NCI-H226 (cell line): Measurements from ENCODE around the gene CUX1.
"Not testable (repeated sequence)": the region's sequence is repeated elsewhere in the genome, so short reads cannot be mapped to it uniquely, and the experiment has no call there.

Source experiments
- DNase-seq: peaks from one replicate; pipeline ENCODE4 v3.0.0-alpha.2; 2015

CUX1 gene

DNA sequence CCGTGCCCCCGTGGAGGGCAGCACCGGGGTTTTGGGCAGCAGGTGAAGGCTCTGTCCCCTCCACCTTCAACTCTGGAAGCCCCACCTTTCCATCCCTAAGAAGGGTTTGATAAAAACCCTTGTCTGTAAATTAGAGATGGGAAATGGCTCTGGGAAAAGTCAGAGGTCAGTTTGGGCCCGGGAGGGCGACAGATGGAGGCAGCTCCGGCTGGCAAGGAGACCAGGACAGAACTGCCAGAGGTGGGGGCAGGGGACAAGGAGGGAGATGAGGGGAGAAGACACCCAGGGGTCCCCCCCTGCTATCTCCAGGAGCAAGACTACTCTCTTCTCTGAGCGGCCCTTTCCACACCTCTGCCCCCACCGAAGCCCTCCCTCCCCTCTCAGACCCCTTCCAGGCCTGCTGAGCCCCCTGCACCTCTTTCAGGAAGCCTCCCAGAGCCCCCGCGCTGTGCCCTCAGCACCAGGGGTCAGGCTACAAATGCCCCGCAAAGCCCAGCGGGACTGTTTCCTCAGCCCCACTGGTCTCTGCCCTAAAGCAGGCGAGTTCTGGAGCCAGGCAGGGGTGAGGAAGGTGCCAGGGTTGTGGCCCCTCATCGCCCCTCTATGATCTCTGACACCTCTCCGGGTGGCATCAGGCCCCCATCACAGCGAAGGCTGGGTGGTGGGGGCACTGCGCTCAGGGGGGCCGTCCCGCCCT is 468.3 kb downstream of the CUX1 start:
- DNase-seq, result no peak

DNA sequence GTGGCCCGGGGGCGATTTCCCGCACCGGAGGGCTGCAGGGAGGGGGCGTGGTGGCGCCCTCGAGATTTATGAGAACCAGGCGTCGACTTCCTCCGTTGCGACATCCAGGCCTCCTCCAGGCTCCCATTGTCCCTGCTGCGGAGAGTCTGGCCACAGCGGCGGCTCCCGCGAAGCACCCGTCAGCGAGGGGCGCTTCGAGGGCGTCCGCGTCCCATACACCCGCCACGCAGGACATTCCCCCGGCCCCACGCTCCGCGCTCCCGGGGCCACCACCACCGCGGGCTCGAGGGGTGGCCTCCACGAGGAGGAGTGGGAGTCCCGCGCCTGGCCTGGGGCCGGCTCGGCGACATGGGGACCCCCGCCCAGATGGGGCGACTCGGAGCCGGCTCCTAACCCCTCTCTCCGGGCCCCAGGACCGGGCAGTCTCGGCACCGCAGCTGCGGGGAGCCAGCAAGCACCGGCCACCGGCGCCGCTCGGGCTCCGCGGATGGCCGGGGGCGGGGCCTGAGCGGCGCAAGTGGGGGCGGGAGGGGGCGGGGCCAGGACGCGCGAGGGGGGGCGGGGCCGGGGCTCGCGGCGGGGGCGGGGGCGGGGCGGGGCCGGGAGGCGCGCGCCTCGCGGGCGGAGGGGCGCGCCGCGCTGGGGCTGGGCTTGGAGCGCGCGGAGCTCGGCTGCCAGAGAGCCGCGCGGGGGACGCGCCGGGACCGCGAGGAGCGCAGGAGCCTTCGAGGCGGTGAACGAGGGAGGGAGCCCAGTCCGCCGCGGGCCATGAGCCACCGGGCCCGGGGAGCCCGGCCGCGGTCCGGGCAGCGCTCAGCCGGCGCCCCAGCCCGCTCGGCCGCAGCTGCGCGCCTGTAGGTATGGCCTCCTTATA is 469.0 kb downstream of the CUX1 start, which contains the start of gene SH2B2:
TSS of gene SH2B2 (plus strand) at position 632 of the 874 bp plus-strand sequence. CDS start 13,683 bp downstream, outside the sequence.
- peak; percentile 65 for DNase-seq

GRCh38 chr7:102287111-102287980 is 469.9 kb downstream of the CUX1 start:
- peak; percentile 35 for DNase-seq

DNA sequence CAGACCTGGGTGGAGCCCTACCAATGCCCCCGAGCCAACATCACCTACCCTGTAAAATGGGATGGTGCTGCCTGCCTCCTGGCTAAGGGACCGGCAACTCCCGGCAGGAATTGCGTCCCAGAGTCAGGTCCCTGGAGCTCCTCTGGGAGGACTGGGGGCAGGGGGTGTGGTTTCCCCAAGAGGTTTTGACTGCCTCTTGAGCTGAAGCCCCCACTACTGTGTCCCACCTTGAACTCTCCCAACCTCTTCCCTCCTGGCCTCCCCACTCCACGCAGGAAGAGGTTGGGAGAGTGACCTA is 470.5 kb downstream of the CUX1 start:
- no peak for DNase-seq

DNA sequence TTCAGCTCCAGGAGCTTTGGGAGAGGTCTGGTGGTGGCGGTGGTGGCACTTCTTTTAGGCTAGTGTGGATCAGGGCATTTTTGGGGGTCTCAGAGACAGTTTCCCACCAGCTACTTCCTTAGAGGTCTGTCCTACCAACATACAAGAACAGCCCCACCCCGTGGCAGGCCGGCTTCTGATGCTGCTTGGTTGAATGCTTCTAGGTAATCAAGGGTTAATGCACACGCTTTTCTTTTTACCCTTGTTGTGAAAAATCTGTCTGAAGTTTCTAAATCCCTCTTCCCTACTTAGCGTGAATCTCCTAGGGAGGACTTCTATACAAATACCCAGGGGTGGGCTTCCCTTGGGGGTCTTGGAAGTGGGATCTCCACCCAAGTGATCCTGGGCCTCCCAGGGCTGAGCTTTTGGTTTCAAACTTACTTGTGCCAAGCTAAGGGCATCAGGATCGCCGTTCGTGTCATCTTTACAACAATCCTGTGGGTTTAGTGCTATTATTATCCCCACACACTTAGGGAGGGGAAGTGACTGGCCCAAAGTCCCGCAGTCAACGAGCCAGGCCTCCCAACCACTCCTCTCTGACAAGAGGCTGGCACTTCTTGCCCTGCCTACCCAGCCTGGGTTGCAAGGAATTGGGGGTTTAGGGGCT is 471.0 kb downstream of the CUX1 start:
- DNase-seq, result no peak

DNA sequence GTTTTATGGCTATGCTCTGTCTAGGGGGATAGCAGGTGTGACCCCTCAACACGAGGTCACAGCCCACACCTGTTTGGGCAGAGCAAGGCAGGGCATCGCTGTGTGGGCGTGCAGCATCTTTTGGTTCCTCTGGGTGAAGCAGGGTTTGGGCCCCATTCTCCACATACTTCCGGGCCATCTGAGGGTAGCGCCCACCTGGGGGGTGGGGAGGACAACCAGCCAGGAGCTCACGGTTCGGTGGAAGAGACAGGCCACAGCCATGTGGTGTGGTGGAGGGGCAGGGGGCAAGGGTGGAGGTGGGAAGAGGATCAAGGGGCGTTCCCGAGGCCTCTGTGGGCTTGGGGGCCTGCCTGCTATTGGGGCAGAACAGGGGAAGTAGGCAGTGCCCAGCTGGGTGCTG is 471.6 kb downstream of the CUX1 start:
- DNase-seq, result no peak

- DNase-seq, result peak; percentile 11
These were observed 473.9 kb downstream of the CUX1 start for GRCh38 chr7:102291056-102291915.

DNA sequence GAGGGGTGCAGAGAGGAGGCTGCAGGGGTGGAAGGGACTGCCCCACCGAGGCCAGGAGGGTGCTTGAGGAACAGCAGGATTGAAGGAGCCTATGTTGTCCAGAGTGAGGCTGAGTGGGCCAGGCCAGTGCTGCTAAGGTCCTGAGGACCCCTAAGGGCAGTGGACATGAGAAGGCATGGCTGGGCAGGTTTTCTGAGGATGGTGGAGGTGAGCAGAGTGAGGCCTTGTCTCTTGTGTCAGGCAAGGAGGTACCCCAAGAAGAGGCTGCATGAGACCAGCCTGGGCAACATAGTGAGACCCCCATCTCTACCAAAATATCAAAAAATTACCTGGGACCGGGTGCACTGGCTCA is 474.5 kb downstream of the CUX1 start:
- no peak for DNase-seq

- no peak for DNase-seq
These were observed 475.7 kb downstream of the CUX1 start for GRCh38 chr7:102292813-102293798.

- DNase-seq, result no peak
These were observed 477.2 kb downstream of the CUX1 start for GRCh38 chr7:102294589-102294988.

GRCh38 chr7:102295346-102296178 is 478.1 kb downstream of the CUX1 start:
- no peak for DNase-seq

GRCh38 chr7:102296179-102296438 is 478.7 kb downstream of the CUX1 start:
- DNase-seq, result no peak

DNA sequence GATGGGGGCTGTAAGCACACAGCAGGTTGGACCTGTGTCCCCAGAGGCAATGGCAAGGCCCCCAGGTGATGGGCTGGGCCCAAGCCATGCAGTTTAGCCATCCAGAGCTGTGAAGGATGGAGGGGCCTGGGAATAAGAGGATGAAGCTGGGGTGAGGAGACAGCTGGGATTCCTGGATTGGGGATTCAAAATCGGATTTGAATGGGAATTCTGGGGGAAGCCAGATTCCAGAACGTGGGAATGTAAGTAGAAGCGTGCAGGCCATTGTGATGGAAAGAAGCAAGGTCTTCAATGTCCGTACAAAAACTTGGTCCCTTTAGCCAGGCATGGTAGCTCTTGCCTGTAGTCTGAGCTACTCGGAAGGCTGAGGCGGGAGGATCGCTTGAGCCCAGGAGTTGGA is 479.1 kb downstream of the CUX1 start:
- DNase-seq, result no peak

DNA sequence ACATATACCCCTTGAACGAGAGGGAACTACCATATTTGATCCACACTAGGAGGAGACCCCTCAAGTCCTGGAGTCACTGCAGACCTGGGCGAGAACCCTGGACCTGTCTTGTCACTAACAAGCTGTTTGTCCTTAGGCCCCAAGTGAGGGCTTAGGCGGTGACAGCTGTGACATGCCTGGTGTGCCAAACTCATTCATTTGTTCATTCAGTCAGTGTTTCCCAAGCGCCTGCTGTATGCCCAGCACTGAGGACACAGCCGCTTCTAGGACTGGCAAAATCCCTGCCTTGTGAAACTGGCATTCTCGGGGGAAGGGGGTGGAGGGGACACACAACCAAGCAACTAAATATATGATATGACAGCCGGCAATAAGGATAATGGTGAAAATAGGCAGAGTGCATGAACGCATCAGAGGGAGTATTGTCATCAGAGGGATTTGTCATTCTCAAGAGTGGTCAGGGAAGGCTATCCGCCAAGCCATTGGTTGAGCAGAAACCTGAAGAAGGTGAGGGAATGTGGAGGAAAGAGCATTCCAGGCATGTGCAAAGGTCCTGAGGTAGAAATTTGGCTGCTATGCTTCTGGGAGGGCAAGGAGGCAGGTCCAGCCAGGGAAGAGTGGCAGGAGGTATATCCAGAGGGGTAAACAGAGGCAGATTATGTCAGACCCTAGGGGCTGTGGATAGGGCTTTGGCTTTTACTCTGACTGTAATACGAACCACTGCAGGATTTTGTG is 480.2 kb downstream of the CUX1 start:
- DNase-seq, result no peak

DNA sequence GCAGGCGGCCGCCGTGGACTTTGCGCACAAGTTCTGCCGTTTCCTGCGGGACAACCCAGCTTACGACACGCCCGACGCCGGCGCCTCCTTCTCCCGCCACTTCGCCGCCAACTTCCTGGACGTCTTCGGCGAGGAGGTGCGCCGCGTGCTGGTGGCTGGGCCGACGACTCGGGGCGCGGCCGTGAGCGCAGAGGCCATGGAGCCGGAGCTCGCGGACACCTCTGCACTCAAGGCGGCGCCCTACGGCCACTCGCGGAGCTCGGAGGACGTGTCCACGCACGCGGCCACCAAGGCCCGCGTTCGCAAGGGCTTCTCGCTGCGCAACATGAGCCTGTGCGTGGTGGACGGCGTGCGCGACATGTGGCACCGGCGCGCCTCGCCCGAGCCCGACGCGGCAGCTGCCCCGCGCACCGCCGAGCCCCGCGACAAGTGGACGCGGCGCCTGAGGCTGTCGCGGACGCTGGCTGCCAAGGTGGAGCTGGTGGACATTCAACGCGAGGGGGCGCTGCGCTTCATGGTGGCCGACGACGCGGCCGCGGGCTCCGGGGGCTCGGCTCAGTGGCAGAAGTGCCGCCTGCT is 483.3 kb downstream of the CUX1 start:
- DNase-seq, result no peak

DNA sequence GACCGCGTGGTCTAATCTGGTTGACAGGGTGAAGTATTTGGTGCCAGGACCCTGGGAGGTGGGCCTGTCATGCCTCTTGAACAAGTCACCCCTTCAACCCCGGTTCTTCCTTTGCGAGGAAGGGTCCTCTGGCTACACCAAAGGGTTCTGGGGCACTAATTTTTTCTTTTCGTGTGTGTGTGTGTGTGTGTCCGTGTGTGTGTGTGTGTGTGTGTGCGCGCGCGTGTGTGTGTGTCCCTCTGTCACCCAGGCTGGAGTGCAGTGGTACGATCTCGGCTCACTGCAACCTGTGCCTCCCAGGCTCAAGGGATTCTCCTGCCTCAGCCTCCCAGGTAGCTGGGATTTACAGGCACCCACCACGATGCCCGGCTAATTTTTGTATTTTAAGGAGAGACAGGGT is 483.9 kb downstream of the CUX1 start:
- not testable (repeated sequence) for DNase-seq

DNA sequence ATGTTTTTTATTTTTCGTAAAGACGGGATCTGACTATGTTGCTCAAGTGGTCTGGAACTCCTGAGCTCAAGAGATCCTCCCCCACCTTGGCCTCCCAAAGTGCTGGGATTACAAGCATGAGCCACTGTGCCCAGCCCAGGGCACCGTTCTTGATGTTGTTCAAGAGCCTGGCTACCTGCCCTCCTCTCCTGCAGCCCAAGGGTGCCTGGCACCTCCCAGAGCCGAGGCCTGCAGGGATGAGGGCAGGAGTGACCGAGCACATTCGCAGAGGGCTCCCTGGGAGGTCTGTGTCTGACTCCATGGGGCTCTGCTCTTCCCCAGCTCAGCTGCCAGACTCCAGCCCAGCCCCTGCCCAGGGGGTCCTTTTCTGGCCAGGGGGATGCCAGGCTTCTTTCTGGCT is 484.6 kb downstream of the CUX1 start:
- no peak for DNase-seq

DNA sequence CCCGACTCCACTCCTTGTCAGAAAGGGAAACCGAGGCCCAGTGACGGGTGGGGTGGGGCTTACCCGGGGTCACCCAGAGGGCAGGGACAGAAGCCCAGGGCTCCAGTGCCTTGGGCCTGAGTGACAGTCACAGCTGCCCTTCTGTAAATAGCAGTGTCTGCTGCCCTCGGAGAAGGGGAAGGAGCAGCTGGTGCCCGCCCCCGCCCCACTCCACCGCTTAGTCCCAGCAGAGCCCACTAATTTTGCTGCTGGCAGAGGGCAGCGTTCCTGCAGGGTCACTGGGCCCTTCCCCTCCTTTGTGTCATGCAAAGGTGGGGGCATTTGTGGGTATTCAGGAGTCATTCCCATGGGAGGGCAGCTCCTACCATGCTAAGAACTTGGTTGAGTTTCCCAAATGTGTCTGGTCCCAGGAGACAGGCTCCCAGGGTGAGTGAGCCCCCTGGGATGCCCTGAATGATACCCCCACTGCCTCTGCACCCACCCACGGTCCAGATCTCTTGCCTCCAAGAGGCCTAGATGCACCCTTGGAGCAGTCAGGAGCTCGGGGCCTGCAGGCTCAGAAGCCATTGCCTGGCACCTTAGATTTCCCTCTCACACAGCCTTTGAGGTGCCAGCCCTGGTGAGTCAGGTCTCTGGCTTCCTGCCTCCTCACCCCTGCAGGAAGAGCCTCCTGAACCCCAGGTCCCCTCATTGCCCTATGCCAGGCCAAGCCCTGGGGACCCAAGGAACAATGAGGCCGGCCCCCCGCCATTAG is 486.4 kb downstream of the CUX1 start:
- DNase-seq, result no peak
